GM12878 (cell line): ENCODE data around the gene PPIA. TPM values are rescaled to one million over a fixed set of nuclear protein-coding genes. Genes with fewer than 3 reads are reported as not detected.

ENCODE experiments used
- ASH2L ChIP-seq: fragments of 300-600, 200-600 bp; sonication (generic); IDR thresholded peaks from 2 replicates; pipeline ENCODE4 v1.6.1; 2017; ENCODE audit warnings: low read depth, mild to moderate bottlenecking, borderline replicate concordance
- BACH1 ChIP-seq: fragments of 450-650 bp; IDR thresholded peaks from 2 replicates; pipeline ENCODE4 v1.6.1; 2017; ENCODE audit warnings: mild to moderate bottlenecking, borderline replicate concordance
- BCL11A ChIP-seq: IDR thresholded peaks from 2 replicates; pipeline ENCODE4 v1.6.1; 2011; ENCODE audit warnings: low read depth, low read length
- CREM ChIP-seq: IDR thresholded peaks from 2 replicates; pipeline ENCODE4 v1.6.1; 2014; ENCODE audit warnings: antibody characterized with exemption, low read depth
- EGR1 ChIP-seq, 2 experiments: IDR thresholded peaks; 1 replicate in 1 of 2; 2 replicates in 1 of 2; pipeline ENCODE4 v1.6.1; 2011 to 2012; ENCODE audit warnings: low read depth in 2 of 2, low read length in 2 of 2, borderline replicate concordance in 1 of 2, mild to moderate bottlenecking in 1 of 2, moderate library complexity in 1 of 2
- GATAD2B ChIP-seq: fragments of 450-650 bp; conservative IDR thresholded peaks from 2 replicates; pipeline ENCODE4 v1.6.1; 2017; ENCODE audit warnings: low read depth, mild to moderate bottlenecking, moderate library complexity
- KAT2A ChIP-seq: conservative IDR thresholded peaks from 2 replicates; pipeline ENCODE4 v1.6.1; 2011; ENCODE audit warnings: low read depth, low read length; ENCODE audit not compliant: control insufficient read depth
- LARP7 ChIP-seq: fragments of 450-650 bp; IDR thresholded peaks from 2 replicates; pipeline ENCODE4 v1.6.1; 2017; ENCODE audit warnings: mild to moderate bottlenecking
- NR2C2 ChIP-seq: IDR thresholded peaks from 2 replicates; pipeline ENCODE4 v1.6.1; 2011; ENCODE audit warnings: borderline replicate concordance, low read depth; ENCODE audit not compliant: control insufficient read depth, insufficient read length
- POLR2A ChIP-seq: IDR thresholded peaks from 2 replicates; pipeline ENCODE4 v1.6.1; 2011; ENCODE audit warnings: low read depth, mild to moderate bottlenecking, low read length
- RAD51 ChIP-seq: fragments of 450-650 bp; IDR thresholded peaks from 2 replicates; pipeline ENCODE4 v1.6.1; 2016; ENCODE audit warnings: moderate library complexity, mild to moderate bottlenecking, inconsistent platforms
- RB1 ChIP-seq: fragments of 450-650 bp; formaldehyde crosslinking; IDR thresholded peaks from 2 replicates; pipeline ENCODE4 v1.6.1; 2017; ENCODE audit warnings: mild to moderate bottlenecking, borderline replicate concordance
- RUNX3 ChIP-seq: IDR thresholded peaks from 2 replicates; pipeline ENCODE4 v1.6.1; 2012; ENCODE audit warnings: low read length, inconsistent platforms
- TCF12 ChIP-seq: IDR thresholded peaks from 2 replicates; pipeline ENCODE4 v1.6.1; 2011; ENCODE audit warnings: low read depth, mild to moderate bottlenecking, low read length
- polyA plus RNA-seq, 11 experiments: library from polyadenylated mRNA; depleted of rRNA in 4 of 11; unstranded in 6 of 11; stranded (reverse) in 5 of 11; fragments of >200 nt; fragmentation: Nextera tagmentation in 4 of 11; fragmentation: Illumina TruSeq in 1 of 11; extraction: Ambion mirVana in 4 of 11; extraction: Trizol in 1 of 11; gene quantifications; 1 replicate in 1 of 11; 2 replicates in 10 of 11; pipeline versions ENCODE4 v1.2.1 to v1.2.3, GENCODE V29; 2011 to 2016; ENCODE audit warnings: inconsistent platforms in 2 of 11, missing spikeins in 2 of 11, low read depth in 1 of 11
- total RNA-seq, 4 experiments: library from RNA; depleted of rRNA in 3 of 4; stranded (reverse); fragments of >200 nt in 3 of 4; fragmentation: Illumina TruSeq in 1 of 4; extraction: Trizol in 1 of 4; gene quantifications; 2 replicates each; pipeline versions ENCODE4 v1.2.1 to v1.2.3, GENCODE V29; 2013 to 2021
- TF ChIP-seq, protein P1 (sequence below): fragments of 450-650 bp; IDR thresholded peaks from 2 replicates; pipeline ENCODE4 v1.6.1; 2016; ENCODE audit warnings: mild to moderate bottlenecking

PPIA gene
- total and polyA plus RNA-seq, 10 of the 15 experiments (the other 5 are each of a cell fraction or from before 2014, with no cell fraction given) = 2,712 to 7,982 (median 5,027) TPM

- TF ChIP-seq, protein P1, sequence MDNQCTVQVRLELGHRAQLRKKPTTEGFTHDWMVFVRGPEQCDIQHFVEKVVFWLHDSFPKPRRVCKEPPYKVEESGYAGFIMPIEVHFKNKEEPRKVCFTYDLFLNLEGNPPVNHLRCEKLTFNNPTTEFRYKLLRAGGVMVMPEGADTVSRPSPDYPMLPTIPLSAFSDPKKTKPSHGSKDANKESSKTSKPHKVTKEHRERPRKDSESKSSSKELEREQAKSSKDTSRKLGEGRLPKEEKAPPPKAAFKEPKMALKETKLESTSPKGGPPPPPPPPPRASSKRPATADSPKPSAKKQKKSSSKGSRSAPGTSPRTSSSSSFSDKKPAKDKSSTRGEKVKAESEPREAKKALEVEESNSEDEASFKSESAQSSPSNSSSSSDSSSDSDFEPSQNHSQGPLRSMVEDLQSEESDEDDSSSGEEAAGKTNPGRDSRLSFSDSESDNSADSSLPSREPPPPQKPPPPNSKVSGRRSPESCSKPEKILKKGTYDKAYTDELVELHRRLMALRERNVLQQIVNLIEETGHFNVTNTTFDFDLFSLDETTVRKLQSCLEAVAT = no peak
- TF ChIP-seq ASH2L (peak; percentile 34; the same call in 1 of the 2 replicates), TCF12 (peak; percentile 97), EGR1 (IDR thresholded peaks at IDR 0.05; ENCODE audit: borderline replicate concordance in 1 of 2, low read depth in 2 of 2, low read length in 2 of 2) (peak in 1 of 2 experiments; percentile 60; a peak in 1 of 3 replicates), RUNX3 (peak; percentile 21; the same call in 1 of the 2 replicates), CREM (0 out of 2 replicates have a peak, but pooled peaks have one; percentile 47), BCL11A (no peak), RAD51 (no peak), BACH1 (peak; percentile 52), KAT2A (no peak), GATAD2B (peak; percentile 70), RB1 (0 out of 2 replicates have a peak, but pooled peaks have one; percentile 42), POLR2A (peak; percentile 69; the same call in 1 of the 2 replicates), NR2C2 (no peak), LARP7 (peak; percentile 48; the same call in 1 of the 2 replicates)
- TF ChIP-seq, all 136 proteins: peak for 21
These were observed 47.3 kb upstream of the PPIA start (continued) for GRCh38 chr7:44748948-44749731.
